ENCODE data around the gene MMD2.

Gene MMD2

GRCh38 chr7:4957847-4958476 lies 1.0 kb downstream of the MMD2 start:
- DNase-seq: no peak

GRCh38 chr7:4951903-4952636 lies 6.9 kb downstream of the MMD2 start:
- DNase-seq: no peak

GRCh38 chr7:4951304-4951703 lies 7.7 kb downstream of the MMD2 start:
- no peak for DNase-seq

DNA sequence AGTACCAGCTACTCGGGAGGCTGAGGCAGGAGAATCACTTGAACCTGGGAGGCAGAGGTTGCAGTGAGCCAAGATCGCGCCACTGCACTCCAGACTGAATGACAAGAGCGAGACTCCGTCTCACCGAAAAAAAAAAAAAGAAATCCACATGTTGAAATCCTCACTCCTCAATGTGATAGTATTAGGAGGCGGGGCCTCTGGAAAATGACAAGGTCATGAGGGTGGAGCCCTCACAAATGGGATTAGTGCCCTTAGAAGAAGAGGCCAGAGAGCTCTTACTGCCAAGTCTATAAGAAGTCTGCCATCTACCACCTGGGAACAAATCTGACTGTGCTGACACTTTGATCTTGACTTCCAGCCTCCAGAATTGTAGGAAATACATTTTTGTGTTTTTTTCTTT lies 10.6 kb downstream of the MMD2 start:
- no peak for DNase-seq

- no peak for DNase-seq
These were observed 13.0 kb downstream of the MMD2 start for GRCh38 chr7:4945949-4946348.

- DNase-seq: no peak
These were observed 14.0 kb downstream of the MMD2 start for GRCh38 chr7:4944939-4945338.

DNA sequence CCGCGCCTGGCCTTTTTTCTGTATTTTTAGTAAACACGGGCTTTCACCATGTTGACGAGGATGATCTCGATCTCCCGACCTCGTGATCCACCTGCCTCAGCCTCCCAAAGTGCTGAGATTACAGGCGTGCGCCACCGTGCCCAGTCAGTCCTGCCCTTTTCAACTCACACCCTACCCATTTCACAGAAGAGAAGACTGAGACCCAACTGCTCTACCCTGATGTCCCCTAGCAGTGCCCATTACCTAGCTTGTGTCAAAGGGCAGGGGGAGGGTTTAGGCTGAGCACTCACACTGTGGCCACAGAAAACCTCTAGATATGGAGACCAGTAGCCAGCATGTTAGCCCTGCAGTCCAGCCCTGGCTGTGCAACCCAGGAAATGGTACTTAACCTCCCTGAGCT lies 15.7 kb downstream of the MMD2 start:
- no peak for DNase-seq

- DNase-seq: no peak
These were observed 18.8 kb downstream of the MMD2 start for GRCh38 chr7:4939971-4940728.

- DNase-seq: no peak
These were observed 21.6 kb downstream of the MMD2 start for GRCh38 chr7:4937411-4937810.

GRCh38 chr7:4934419-4935025 lies 24.5 kb downstream of the MMD2 start:
- no peak for DNase-seq

DNA sequence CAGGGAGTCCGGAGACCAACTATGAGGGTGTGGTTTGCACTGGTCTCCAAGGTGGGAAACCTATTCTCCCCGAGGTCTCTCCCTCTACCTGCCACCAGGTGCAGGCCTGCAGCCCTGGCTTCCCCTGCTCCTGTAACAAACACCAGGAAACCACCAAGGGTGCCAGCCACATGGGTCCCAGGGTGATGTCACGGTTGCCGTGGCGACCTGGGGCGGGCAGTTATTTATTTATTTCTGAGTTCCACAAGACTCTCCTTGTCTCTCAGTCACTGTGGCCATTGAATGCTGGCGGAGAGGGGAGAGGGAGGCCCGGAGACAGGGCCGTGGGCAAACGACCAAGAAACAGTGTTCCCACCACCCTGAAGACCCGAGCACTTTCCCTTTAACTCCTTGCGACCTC lies 27.0 kb downstream of the MMD2 start:
- no peak for DNase-seq

DNA sequence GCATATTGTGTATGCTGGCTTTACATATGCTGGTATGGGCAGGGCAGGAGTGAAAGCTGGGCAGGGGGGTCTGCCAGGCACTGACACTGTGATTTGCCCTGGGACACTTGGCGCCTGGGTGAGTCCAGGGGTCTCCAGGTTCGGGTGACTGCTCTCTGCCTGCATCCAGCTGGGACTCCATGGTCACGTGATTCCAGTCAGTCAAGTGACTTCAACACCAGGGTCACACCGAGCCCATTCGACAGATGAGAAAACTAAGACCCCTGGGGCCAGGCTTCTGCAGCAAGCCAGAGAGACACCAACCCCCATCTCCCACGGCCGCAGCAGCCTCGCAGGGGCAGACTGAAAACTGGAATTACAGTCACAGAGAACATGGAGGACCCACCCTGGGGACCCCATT lies 30.0 kb downstream of the MMD2 start:
- DNase-seq: no peak

DNA sequence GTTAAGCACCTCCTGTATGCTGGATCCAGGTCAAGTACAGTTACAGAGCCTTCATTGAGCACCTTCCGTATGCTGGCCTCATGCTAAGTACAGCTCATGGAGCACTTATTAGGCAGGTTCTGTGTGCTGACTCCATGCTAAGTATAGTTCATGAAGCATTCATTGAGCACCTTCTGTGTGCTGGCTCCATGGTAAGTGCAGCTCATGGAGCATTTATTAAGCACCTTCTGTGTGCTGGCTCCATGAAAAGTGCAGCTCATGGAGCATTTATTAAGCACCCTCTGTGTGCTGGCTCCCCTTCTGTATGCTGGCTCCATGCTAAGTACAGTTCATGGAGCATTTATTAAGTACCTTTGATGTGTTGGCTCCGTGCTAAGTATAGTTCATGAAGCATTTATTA lies 30.5 kb downstream of the MMD2 start:
- DNase-seq: no peak

DNA sequence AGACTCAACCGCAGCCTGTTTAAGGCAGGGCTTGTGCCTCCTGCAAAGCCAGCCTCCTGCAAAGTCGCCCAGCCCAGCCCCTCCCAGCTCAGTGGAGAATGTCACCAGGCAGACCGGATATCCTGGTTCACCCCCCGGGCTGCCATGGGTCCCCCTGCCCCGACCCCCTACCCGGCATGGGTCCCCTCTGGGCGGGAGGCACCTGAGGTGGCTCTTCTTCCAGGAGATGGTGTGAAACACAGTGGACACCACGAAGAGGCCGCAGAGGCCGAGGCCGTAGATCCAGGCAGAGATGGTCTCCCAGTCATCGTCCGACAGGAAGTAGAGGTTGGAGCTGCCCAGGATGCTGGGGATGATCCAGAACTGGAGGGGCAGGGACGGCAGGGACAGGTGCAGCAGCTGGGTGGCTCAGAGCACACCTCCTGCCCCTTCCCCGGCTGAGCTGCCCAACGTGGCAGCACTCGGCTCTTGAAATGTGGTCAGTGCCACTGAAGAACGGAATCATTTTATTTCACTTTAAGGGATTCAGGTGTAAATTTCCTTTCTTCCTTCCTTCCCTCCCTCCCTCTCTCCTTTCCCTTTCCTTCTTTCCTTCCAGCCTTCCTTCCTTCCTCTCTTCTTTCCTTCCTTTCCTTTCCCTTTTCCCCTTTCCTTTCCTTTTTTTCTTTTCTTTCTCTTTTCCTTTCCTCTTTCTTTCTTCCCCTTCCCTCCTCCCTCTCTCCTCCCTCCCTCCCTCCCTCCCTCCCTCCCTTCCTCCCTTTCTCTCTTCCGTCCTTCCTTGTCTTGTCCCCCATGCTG lies 38.8 kb downstream of the MMD2 start:
- no peak for DNase-seq

- DNase-seq: no peak
These were observed 42.9 kb downstream of the MMD2 start for GRCh38 chr7:4916113-4916512.

DNA sequence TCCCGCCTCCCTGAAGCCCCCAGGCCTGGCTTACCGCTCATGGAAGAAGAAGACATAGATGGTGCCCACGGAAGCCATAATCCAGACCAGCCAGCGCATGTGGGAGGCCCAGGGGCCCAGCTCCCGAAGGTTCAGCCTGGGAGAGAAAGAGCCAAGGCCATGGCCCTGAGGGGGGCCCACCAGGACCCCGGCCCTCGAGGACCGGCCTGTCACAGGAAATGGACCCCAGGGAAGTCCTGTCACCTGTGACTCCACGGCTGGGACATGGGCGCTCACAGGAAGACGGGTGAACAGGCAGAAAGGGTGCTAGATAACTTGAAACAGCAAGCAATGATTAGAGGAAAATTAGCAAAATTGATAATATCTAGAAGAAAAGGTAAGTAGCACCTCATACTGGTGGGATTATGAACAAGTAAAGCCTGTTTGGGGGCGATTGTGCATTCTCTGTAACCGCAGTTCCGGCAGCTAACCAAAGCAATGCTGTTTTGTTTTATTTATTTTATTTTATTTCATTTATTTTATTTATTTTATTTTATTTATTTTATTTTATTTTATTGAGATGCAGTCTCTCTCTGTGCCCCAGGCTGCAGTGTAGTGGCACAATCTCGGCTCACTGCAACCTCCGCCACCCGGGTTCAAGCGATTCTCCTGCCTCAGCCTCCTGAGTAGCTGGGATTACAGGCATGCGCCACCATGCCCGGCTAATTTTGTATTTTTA lies 47.7 kb downstream of the MMD2 start:
- DNase-seq: no peak

GRCh38 chr7:4906682-4907081 lies 52.3 kb downstream of the MMD2 start:
- no peak for DNase-seq

GRCh38 chr7:4905171-4905570 lies 53.8 kb downstream of the MMD2 start:
- DNase-seq: no peak

DNA sequence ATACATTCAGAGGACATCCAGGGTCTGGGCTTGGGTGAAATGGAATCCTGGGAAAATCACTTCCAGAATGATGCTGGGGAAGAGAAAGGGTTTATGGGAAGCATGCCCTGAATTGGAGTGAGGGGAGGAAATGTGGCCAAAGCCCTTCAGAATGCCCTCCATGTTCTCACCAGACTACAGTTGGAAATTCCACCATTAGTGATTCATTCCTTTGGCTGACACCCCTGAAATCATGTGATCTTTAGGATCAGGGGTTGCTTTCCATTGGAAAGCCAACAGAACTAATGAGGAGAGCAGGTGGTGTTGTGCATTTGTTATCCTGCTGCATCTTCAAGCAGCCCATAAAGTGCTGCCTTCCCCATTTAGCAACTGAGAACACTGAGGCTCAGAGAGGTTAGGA lies 54.6 kb downstream of the MMD2 start:
- no peak for DNase-seq

DNA sequence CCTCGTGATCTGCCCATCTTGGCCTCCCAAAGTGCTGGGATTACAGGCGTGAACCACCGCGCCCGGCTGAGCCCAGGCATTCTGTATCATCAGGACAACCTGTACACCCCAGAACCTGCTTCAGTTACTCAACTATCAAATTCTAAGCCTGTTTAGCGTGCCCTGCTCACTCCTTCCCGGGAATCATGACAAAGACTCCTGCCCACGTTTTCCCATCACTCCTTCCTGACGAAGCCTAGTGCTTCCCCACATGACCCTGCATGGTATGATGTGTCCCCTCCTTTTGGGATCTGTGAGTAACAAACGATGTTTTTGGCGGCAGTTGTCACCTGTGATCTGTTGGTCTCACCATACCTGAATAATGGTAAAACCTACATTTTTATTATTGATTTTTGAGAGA lies 63.2 kb downstream of the MMD2 start:
- no peak for DNase-seq

- DNase-seq: no peak
These were observed 64.5 kb downstream of the MMD2 start for GRCh38 chr7:4894482-4894881.

- DNase-seq: no peak
These were observed 65.0 kb downstream of the MMD2 start for GRCh38 chr7:4893929-4894475.

Measured in inflammatory macrophage (primary cell).